Fibroblast of lung (primary cell): Measurements from ENCODE around the gene MELTF.

Source experiments
- EZH2 ChIP-seq: IDR thresholded peaks from 2 replicates; pipeline ENCODE4 v1.5.1; 2012; ENCODE audit warnings: low read length, control low read depth, mild to moderate bottlenecking; ENCODE audit errors: missing control alignments
- TF ChIP-seq, protein P1 (sequence below), 2 donors: IDR thresholded peaks in 1 of 2; conservative IDR thresholded peaks in 1 of 2; 1 replicate in 1 of 2; 2 replicates in 1 of 2; pipeline ENCODE4 v1.5.1; 2011 to 2012; ENCODE audit warnings: low read length in 2 of 2, control low read depth in 1 of 2, inconsistent platforms in 1 of 2, low read depth in 1 of 2, mild to moderate bottlenecking in 1 of 2

GRCh38 chr3:196989721-196990262 lies 39.8 kb downstream of the MELTF start:
- no peak for TF ChIP-seq EZH2
- TF ChIP-seq, protein P1, sequence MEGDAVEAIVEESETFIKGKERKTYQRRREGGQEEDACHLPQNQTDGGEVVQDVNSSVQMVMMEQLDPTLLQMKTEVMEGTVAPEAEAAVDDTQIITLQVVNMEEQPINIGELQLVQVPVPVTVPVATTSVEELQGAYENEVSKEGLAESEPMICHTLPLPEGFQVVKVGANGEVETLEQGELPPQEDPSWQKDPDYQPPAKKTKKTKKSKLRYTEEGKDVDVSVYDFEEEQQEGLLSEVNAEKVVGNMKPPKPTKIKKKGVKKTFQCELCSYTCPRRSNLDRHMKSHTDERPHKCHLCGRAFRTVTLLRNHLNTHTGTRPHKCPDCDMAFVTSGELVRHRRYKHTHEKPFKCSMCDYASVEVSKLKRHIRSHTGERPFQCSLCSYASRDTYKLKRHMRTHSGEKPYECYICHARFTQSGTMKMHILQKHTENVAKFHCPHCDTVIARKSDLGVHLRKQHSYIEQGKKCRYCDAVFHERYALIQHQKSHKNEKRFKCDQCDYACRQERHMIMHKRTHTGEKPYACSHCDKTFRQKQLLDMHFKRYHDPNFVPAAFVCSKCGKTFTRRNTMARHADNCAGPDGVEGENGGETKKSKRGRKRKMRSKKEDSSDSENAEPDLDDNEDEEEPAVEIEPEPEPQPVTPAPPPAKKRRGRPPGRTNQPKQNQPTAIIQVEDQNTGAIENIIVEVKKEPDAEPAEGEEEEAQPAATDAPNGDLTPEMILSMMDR (conservative IDR thresholded peaks at IDR 0.05 in 1 of 2, IDR thresholded peaks at IDR 0.05 in 1 of 2; ENCODE audit: low read depth in 1 of 2, low read length in 2 of 2), result no peak
